GM23248 (cell line): ENCODE results near the gene GPC3. TPM values are rescaled to one million over a fixed set of nuclear protein-coding genes. Genes with fewer than 3 reads are reported as not detected.

ENCODE experiments used
- DNase-seq: peaks from one replicate; pipeline ENCODE4 v3.0.0-alpha.2; 2015
- H2AFZ ChIP-seq: fragments of 200-600 bp; sonication (generic); 2 replicates; pipeline ENCODE4 v1.6.1; 2016; ENCODE audit warnings: antibody characterized with exemption
- H3F3A ChIP-seq: fragments of 200-600 bp; sonication (generic); 2 replicates; pipeline ENCODE4 v1.6.1; 2016; ENCODE audit warnings: mild to moderate bottlenecking, antibody characterized with exemption, mixed run types; ENCODE audit not compliant: insufficient read depth
- H3K27ac ChIP-seq: fragments of 200-600 bp; sonication (generic); 2 replicates; pipeline ENCODE4 v1.5.1; 2016; ENCODE audit warnings: mild to moderate bottlenecking
- H3K27me3 ChIP-seq: fragments of 200-600 bp; sonication (generic); replicated peaks from 2 replicates; pipeline ENCODE4 v1.6.1; 2016; ENCODE audit warnings: mild to moderate bottlenecking; ENCODE audit not compliant: insufficient read depth
- H3K36me3 ChIP-seq: fragments of 200-600 bp; sonication (generic); 2 replicates; pipeline ENCODE4 v1.6.1; 2016; ENCODE audit warnings: low read depth, mild to moderate bottlenecking
- H3K4me1 ChIP-seq: fragments of 200-600 bp; sonication (generic); 2 replicates; pipeline ENCODE4 v1.6.1; 2016; ENCODE audit warnings: mild to moderate bottlenecking; ENCODE audit not compliant: insufficient read depth
- H3K4me2 ChIP-seq: fragments of 200-600 bp; sonication (generic); one replicate; pipeline ENCODE4 v1.6.1; 2016; ENCODE audit warnings: mild to moderate bottlenecking; ENCODE audit not compliant: unreplicated experiment
- H3K4me3 ChIP-seq: fragments of 200-600 bp; sonication (generic); 2 replicates; pipeline ENCODE4 v1.5.1; 2016; ENCODE audit warnings: mild to moderate bottlenecking
- H3K79me2 ChIP-seq: fragments of 200-600 bp; sonication (generic); 2 replicates; pipeline ENCODE4 v1.6.1; 2016; ENCODE audit warnings: mild to moderate bottlenecking; ENCODE audit not compliant: insufficient read depth
- H3K9ac ChIP-seq: fragments of 200-600 bp; sonication (generic); 2 replicates; pipeline ENCODE4 v1.6.1; 2016; ENCODE audit warnings: mild to moderate bottlenecking
- H3K9me2 ChIP-seq: fragments of 200-600 bp; sonication (generic); 2 replicates; pipeline ENCODE4 v1.6.1; 2016; ENCODE audit warnings: mixed run types, mild to moderate bottlenecking, moderate library complexity; ENCODE audit not compliant: insufficient read depth
- H3K9me3 ChIP-seq: fragments of 200-600 bp; sonication (generic); one replicate; pipeline ENCODE4 v1.6.1; 2017; ENCODE audit warnings: low read depth
- H4K20me1 ChIP-seq: fragments of 200-600 bp; sonication (generic); 2 replicates; pipeline ENCODE4 v1.6.0; 2016; ENCODE audit not compliant: insufficient read depth
- EZH2 ChIP-seq: fragments of 200-600 bp; sonication (generic); IDR thresholded peaks from 2 replicates; pipeline ENCODE4 v1.6.1; 2018; ENCODE audit warnings: antibody characterized with exemption, mild to moderate bottlenecking; ENCODE audit not compliant: insufficient read depth, poor library complexity, severe bottlenecking
- EZH2phosphoT487 ChIP-seq: fragments of 200-600 bp; sonication (generic); IDR thresholded peaks from 2 replicates; pipeline ENCODE4 v1.6.1; 2018; ENCODE audit warnings: antibody characterized with exemption, moderate library complexity, mild to moderate bottlenecking, low read depth; ENCODE audit not compliant: insufficient read depth
- WGBS, 2 experiments: methylation state at CpG; one replicate each; pipeline ENCODE4 v1.1.6; 2015 to 2017; ENCODE audit warnings: low lambda C conversion rate in 2 of 2, low coverage in 1 of 2; ENCODE audit errors: missing lambda C conversion rate in 2 of 2; 5-methylcytosine and 5-hydroxymethylcytosine counted together
- in situ Hi-C: fragments of 300-500 bp; cut with MboI; formaldehyde crosslinking; loops from 2 replicates; pipeline ENCODE4 v1.15.0; 2020
- polyA plus RNA-seq: library from polyadenylated mRNA; unstranded; fragments of >200 nt; fragmentation: Nextera tagmentation; extraction: Ambion mirVana; gene quantifications from 2 replicates; pipeline ENCODE4 v1.2.1, GENCODE V29; 2016
- total RNA-seq: library from RNA; depleted of rRNA; stranded (reverse); fragments of >200 nt; shearing (Covaris generic); gene quantifications from 2 replicates; pipeline ENCODE4 v1.2.3, GENCODE V29; 2014

The GPC3 gene
- total and polyA plus RNA-seq, 2 experiments from 2014 or later: not detected

DNA sequence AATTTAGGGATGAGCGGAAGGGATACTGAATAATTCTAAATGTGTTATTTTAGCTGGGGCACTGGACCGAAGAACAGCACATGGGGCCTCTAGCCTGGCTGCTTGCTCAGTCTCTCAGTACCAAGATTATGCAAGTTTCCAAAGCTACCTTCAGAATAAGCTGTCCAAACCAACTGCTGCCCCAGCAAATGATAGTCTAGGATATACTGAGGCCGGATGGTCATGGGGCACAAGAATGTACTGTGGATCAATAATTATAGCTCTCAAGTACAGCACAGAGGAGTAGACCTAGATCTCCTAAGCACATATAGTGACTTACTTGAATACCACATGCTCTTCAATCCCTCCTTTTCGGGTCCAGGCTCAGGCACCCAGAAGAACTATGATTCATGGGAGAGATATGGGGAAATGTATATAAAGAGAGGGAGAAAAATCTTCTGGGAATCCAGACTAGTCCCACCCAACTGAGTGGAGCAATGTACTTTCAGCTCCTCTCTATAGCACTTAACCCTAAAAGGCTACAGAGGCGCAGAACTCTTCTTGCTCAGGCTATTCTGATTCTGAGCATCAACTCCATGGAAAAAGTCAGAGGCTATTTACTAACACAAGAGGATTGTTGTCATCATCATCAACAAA lies 409.8 kb downstream of the GPC3 start:
- no peaks in the 10 kb centered on the region for H4K20me1 ChIP-seq
- H2AFZ ChIP-seq: no peak overlapping the region
- no peak overlapping the region for H3K4me2 ChIP-seq
- WGBS, 2 experiments: 67 to 76% methylated on average over 5 of the region's 5 CpGs
- no peaks in the 10 kb centered on the region for H3F3A ChIP-seq
- H3K27ac ChIP-seq: no peak overlapping the region
- no peak for TF ChIP-seq EZH2phosphoT487
- TF ChIP-seq EZH2: no peak
- H3K9me2 ChIP-seq: no peaks in the 10 kb centered on the region
- no peak overlapping the region for H3K9ac ChIP-seq
- H3K4me3 ChIP-seq: no peak overlapping the region
- no peaks in the 10 kb centered on the region for H3K27me3 ChIP-seq
- H3K36me3 ChIP-seq: no peaks in the 10 kb centered on the region
- peaks cover 10% of the 10 kb centered on the region; the same call in 1 of the 2 replicates for H3K4me1 ChIP-seq
- DNase-seq: no peak
- in situ Hi-C loops: no loop called here
- no peaks in the 10 kb centered on the region for H3K9me3 ChIP-seq
- H3K79me2 ChIP-seq: no peaks in the 10 kb centered on the region

GRCh38 chrX:133574716-133575115 lies 410.7 kb downstream of the GPC3 start:
- no peak overlapping the region for H3K9ac ChIP-seq
- WGBS, 2 experiments: 65 to 71% methylated on average over 2 of the region's 2 CpGs
- no peak for DNase-seq
- H3K9me3 ChIP-seq: no peaks in the 10 kb centered on the region
- no peak overlapping the region for H3K4me3 ChIP-seq
- H3F3A ChIP-seq: peaks cover 3% of the 10 kb centered on the region; the same call in 1 of the 2 replicates
- no peak for TF ChIP-seq EZH2phosphoT487
- no peak for TF ChIP-seq EZH2
- H3K4me2 ChIP-seq: no peak overlapping the region
- H4K20me1 ChIP-seq: no peaks in the 10 kb centered on the region
- no peaks in the 10 kb centered on the region for H3K9me2 ChIP-seq
- no peak overlapping the region for H3K27ac ChIP-seq
- H3K79me2 ChIP-seq: no peaks in the 10 kb centered on the region
- H3K4me1 ChIP-seq: peaks cover 6% of the 10 kb centered on the region; the same call in 1 of the 2 replicates
- in situ Hi-C loops: no loop called here
- no peaks in the 10 kb centered on the region for H3K36me3 ChIP-seq
- no peak overlapping the region for H2AFZ ChIP-seq
- no peaks in the 10 kb centered on the region for H3K27me3 ChIP-seq

DNA sequence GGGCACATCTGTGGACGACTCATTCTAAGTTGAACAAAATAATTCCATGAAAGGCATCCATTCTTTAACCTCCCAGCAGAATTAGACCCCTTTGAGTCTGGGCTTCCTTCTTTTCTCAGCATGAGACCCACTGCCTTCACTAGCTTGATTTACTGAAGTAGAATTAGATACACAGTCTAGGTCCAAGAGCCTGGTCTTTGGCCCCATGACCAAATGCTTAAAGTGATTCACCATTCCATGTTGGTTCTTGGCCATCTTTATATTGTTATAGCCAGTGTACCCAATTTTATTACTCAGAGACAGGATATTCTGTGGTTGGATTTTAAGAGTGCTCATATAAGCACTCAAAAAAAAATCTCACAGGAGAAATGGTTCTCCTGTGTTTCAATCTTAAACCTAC lies 414.8 kb downstream of the GPC3 start:
- Histone ChIP-seq H3K9me2 (no peaks in the 10 kb centered on the region), H3K27ac (peak overlapping the region; percentile 33; the same call in 1 of the 2 replicates)

DNA sequence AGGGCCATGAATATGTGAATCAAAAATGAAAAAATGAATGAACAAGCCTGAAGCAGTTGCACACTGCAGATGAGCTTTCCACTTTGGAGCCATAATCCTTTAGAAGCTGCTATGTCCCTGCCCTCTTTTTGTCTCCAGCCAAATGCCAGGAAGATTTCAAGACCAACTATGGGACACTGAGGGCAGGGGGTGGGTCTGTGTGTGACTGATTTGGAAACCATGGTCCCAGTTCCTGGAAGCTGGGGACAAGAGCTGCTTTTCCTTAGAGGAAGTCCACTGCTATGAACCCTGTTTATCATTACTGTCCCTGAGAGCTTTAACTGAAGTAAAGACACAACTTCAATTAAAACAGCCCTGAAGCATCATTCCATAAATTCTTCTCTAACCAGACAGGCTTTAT lies 416.2 kb downstream of the GPC3 start:
- no peak for DNase-seq
- no peaks in the 10 kb centered on the region for H3K36me3 ChIP-seq
- H3K9ac ChIP-seq: no peak overlapping the region
- no peaks in the 10 kb centered on the region for H3K9me2 ChIP-seq
- TF ChIP-seq EZH2: no peak
- no peak for TF ChIP-seq EZH2phosphoT487
- peaks cover 3% of the 10 kb centered on the region; the same call in 1 of the 2 replicates for H3F3A ChIP-seq
- H3K27me3 ChIP-seq: no peaks in the 10 kb centered on the region
- no peaks in the 10 kb centered on the region for H3K79me2 ChIP-seq
- H2AFZ ChIP-seq: no peak overlapping the region
- H3K27ac ChIP-seq: no peak overlapping the region
- no peak overlapping the region for H3K4me2 ChIP-seq
- no peaks in the 10 kb centered on the region for H4K20me1 ChIP-seq
- no peaks in the 10 kb centered on the region for H3K4me1 ChIP-seq
- H3K9me3 ChIP-seq: no peaks in the 10 kb centered on the region
- in situ Hi-C loops: no loop called here
- no peak overlapping the region for H3K4me3 ChIP-seq

More for the DNA sequence above, 414.8 kb downstream of the GPC3 start:
- in situ Hi-C loops: no loop called here
- DNase-seq: peak; percentile 66
- H4K20me1 ChIP-seq: no peaks in the 10 kb centered on the region
- H3K36me3 ChIP-seq: no peaks in the 10 kb centered on the region
- peaks cover 3% of the 10 kb centered on the region; the same call in 1 of the 2 replicates for H3F3A ChIP-seq
- TF ChIP-seq EZH2: no peak
- TF ChIP-seq EZH2phosphoT487: no peak
- H3K79me2 ChIP-seq: no peaks in the 10 kb centered on the region
- H3K27me3 ChIP-seq: no peaks in the 10 kb centered on the region
- no peak overlapping the region for H3K4me2 ChIP-seq
- H2AFZ ChIP-seq: no peak overlapping the region
- no peak overlapping the region for H3K4me3 ChIP-seq
- H3K9ac ChIP-seq: no peak overlapping the region
- H3K9me3 ChIP-seq: no peaks in the 10 kb centered on the region
- 50 to 58% methylated on average over 1 of the region's 1 CpG for WGBS, 2 experiments
- H3K4me1 ChIP-seq: peaks cover 6% of the 10 kb centered on the region; the same call in 1 of the 2 replicates
